Measurements from ENCODE around the gene TBL2. TPM values are rescaled to one million over a fixed set of nuclear protein-coding genes. Genes with fewer than 3 reads are reported as not detected.
"Not testable (repeated sequence)": the region's sequence is repeated elsewhere in the genome, so short reads cannot be mapped to it uniquely, and the experiment has no call there.

Gene TBL2
- total RNA-seq, 1 donor from 2014 or later, result 52.9 TPM

GRCh38 chr7:73537051-73537450 lies 41.3 kb downstream of the TBL2 start:
- no peaks in the 10 kb centered on the region for H3K4me1 ChIP-seq
- H3K9me3 ChIP-seq, result no peaks in the 10 kb centered on the region
- TF ChIP-seq CTCF (IDR thresholded peaks at IDR 0.05), result no peak
- intact Hi-C loops (cut with DNase I), result no loop called here
- H3K27ac ChIP-seq, result no peak overlapping the region
- H3K36me3 ChIP-seq, result peaks cover 66 to 76% of the 10 kb centered on the region in 2 donors
- no peak overlapping the region for H3K4me3 ChIP-seq
- H3K27me3 ChIP-seq, result no peaks in the 10 kb centered on the region
- no peak for DNase-seq (ENCODE audit: low spot score in 2 of 2)

- no peaks in the 10 kb centered on the region for H3K27me3 ChIP-seq
- no peak for DNase-seq (ENCODE audit: low spot score in 2 of 2)
- intact Hi-C loops (cut with DNase I), result no loop called here
- H3K4me3 ChIP-seq, result no peak overlapping the region
- H3K9me3 ChIP-seq, result no peaks in the 10 kb centered on the region
- no peaks in the 10 kb centered on the region for H3K4me1 ChIP-seq
- TF ChIP-seq CTCF (IDR thresholded peaks at IDR 0.05), result no peak
- no peak overlapping the region for H3K27ac ChIP-seq
- H3K36me3 ChIP-seq, result peaks cover 60 to 71% of the 10 kb centered on the region in 2 donors
Measured at GRCh38 chr7:73536479-73536878, 41.9 kb downstream of the TBL2 start.

- peaks cover 55 to 65% of the 10 kb centered on the region in 2 donors for H3K36me3 ChIP-seq
- H3K27me3 ChIP-seq; H3K4me1 ChIP-seq; H3K27ac ChIP-seq; H3K4me3 ChIP-seq; H3K9me3 ChIP-seq; intact Hi-C loops (cut with DNase I); DNase-seq (ENCODE audit: low spot score in 2 of 2): not testable (repeated sequence)
Measured at GRCh38 chr7:73535918-73536317, 42.5 kb downstream of the TBL2 start.

GRCh38 chr7:73533742-73534141 lies 44.6 kb downstream of the TBL2 start:
- H3K4me1 ChIP-seq, result no peaks in the 10 kb centered on the region
- no peak for DNase-seq (ENCODE audit: low spot score in 2 of 2)
- H3K9me3 ChIP-seq, result no peaks in the 10 kb centered on the region
- no peak overlapping the region for H3K4me3 ChIP-seq
- intact Hi-C loops (cut with DNase I), result no loop called here
- peaks cover 34 to 43% of the 10 kb centered on the region in 2 donors for H3K36me3 ChIP-seq
- no peak for TF ChIP-seq CTCF (IDR thresholded peaks at IDR 0.05)
- H3K27me3 ChIP-seq, result no peaks in the 10 kb centered on the region
- no peak overlapping the region for H3K27ac ChIP-seq

- intact Hi-C loops (cut with DNase I), result no loop called here
- Histone ChIP-seq H3K36me3 (peaks cover 19 to 28% of the 10 kb centered on the region in 2 donors), H3K9me3 (no peaks in the 10 kb centered on the region), H3K27ac (no peak overlapping the region), H3K27me3 (no peaks in the 10 kb centered on the region), H3K4me1 (no peaks in the 10 kb centered on the region), H3K4me3 (no peak overlapping the region)
- no peak for TF ChIP-seq CTCF (IDR thresholded peaks at IDR 0.05)
- DNase-seq (ENCODE audit: low spot score in 2 of 2), result no peak
Measured at GRCh38 chr7:73532224-73532623, 46.2 kb downstream of the TBL2 start.

GRCh38 chr7:73530800-73531199 lies 47.6 kb downstream of the TBL2 start:
- TF ChIP-seq CTCF (IDR thresholded peaks at IDR 0.05), result no peak
- peaks cover 6 to 14% of the 10 kb centered on the region in 2 donors for H3K36me3 ChIP-seq
- H3K4me1 ChIP-seq, result no peaks in the 10 kb centered on the region
- no peak overlapping the region for H3K4me3 ChIP-seq
- no peaks in the 10 kb centered on the region for H3K27me3 ChIP-seq
- DNase-seq (ENCODE audit: low spot score in 2 of 2), result no peak
- H3K27ac ChIP-seq, result no peak overlapping the region
- H3K9me3 ChIP-seq, result no peaks in the 10 kb centered on the region
- intact Hi-C loops (cut with DNase I), result no loop called here

Data from ascending aorta (tissue), 2 donors.